Stimulated activated CD8-positive, alpha-beta memory T cell treated with anti-CD3 and anti-CD28 coated beads, Interleukin-12 subunit alpha, Interleukin-12 subunit beta, amount 100 ng/mL, for 1 hour (primary cell): ENCODE measurements around the gene SLC52A1.

Source experiments
- DNase-seq: peaks from one replicate; pipeline ENCODE4 v3.0.0-alpha.2; 2020; ENCODE audit warnings: low read depth

SLC52A1 gene

GRCh38 chr17:4987767-4988567, 47.3 kb downstream of the SLC52A1 start:
- DNase-seq, result no peak

- peak; percentile 79 for DNase-seq
Measured at GRCh38 chr17:4986951-4987766, 48.1 kb downstream of the SLC52A1 start, which contains the start of gene CAMTA2. TSS of gene CAMTA2 (minus strand) at chr17:4987675. CDS start at chr17:4986222, 1,453 bp downstream.

GRCh38 chr17:4986403-4986802, 48.8 kb downstream of the SLC52A1 start:
- no peak for DNase-seq
